HepG2 (cell line): ENCODE data around the gene HOXD9. TPM values are rescaled to one million over a fixed set of nuclear protein-coding genes. Genes with fewer than 3 reads are reported as not detected.
A peak's percentile ranks its signal among the peaks of the same experiment; 100 is the strongest.

Source experiments
- ATAC-seq: fragments of 200-7000 bp; cut with Tn5 transposase; 3 replicates; pipeline ENCODE4 v1.9.1; 2020; ENCODE audit warnings: mild to moderate bottlenecking, moderate library complexity
- BruUV-seq: library from RNA; stranded (reverse); fragments of 400-500 nt; replicated peaks from 2 replicates; lab custom pipeline; 2021; lab: Mats Ljungman, UMichigan
- CTCF ChIA-PET: fragments of 300-600 bp; formaldehyde crosslinking; extraction: SDS; loops from one replicate; lab custom pipeline; 2021; ENCODE audit warnings: low total read pairs, inconsistent platforms, low intra/inter-chr PET ratio; lab: Yijun Ruan, JAX
- POLR2A ChIA-PET: fragments of 350-600 bp; sonication (Branson Sonifier 250); formaldehyde crosslinking; loops from one replicate; lab custom pipeline; 2020; ENCODE audit warnings: antibody characterized with exemption, inconsistent platforms; lab: Yijun Ruan, JAX
- DNase-seq: peaks from one replicate; pipeline ENCODE4 v3.0.0-alpha.2; 2015; ENCODE audit warnings: low spot score
- FAIRE-seq: peaks from 3 replicates; lab custom pipeline; 2011; peaks lifted over from hg19 to GRCh38; lab: Jason Lieb, UNC
- H2AFZ ChIP-seq: one replicate; pipeline ENCODE4 v1.6.1; 2011; ENCODE audit warnings: low read length, inconsistent platforms
- H3K27ac ChIP-seq: fragments of 300-600 bp; 3 replicates; pipeline ENCODE4 v1.8.0; 2011; ENCODE audit warnings: mixed run types, mild to moderate bottlenecking, mixed read lengths, low read length, inconsistent platforms; ENCODE audit not compliant: insufficient read depth; ENCODE audit errors: extremely low read length
- H3K27me3 ChIP-seq, 2 experiments: fragments of 200-600 bp in 1 of 2; 2 replicates in 1 of 2; 3 replicates in 1 of 2; pipeline versions ENCODE4 v1.6.0 to v1.8.0; 2011; ENCODE audit warnings: low read length in 2 of 2, mild to moderate bottlenecking in 2 of 2, moderate library complexity in 2 of 2, inconsistent platforms in 1 of 2; ENCODE audit not compliant: insufficient read depth in 2 of 2, control insufficient read depth in 1 of 2
- H3K36me3 ChIP-seq, 2 experiments: fragments of 200-600 bp in 1 of 2; replicated peaks in 1 of 2; 2 replicates in 1 of 2; 3 replicates in 1 of 2; pipeline versions ENCODE4 v1.5.1 to v1.8.0; 2011; ENCODE audit warnings: low read length in 2 of 2, inconsistent platforms in 1 of 2; ENCODE audit not compliant: insufficient read depth in 2 of 2, control insufficient read depth in 1 of 2
- H3K4me1 ChIP-seq: 2 replicates; pipeline ENCODE4 v1.5.1; 2012; ENCODE audit warnings: low read length, inconsistent platforms; ENCODE audit not compliant: insufficient read depth
- H3K4me2 ChIP-seq: 2 replicates; pipeline ENCODE4 v1.6.0; 2011; ENCODE audit warnings: low read depth, low read length, inconsistent platforms
- H3K4me3 ChIP-seq, 3 experiments: fragments of 200-600 bp in 1 of 3; sonication (generic), shearing (Covaris generic) in 1 of 3; replicated peaks in 1 of 3; 2 replicates each; pipeline ENCODE4 v1.5.1; 2011 to 2016; ENCODE audit warnings: low read length in 3 of 3, inconsistent platforms in 2 of 3, low read depth in 2 of 3, mild to moderate bottlenecking in 2 of 3, control low read depth in 1 of 3, mixed read lengths in 1 of 3; ENCODE audit not compliant: insufficient read depth in 1 of 3
- H3K79me2 ChIP-seq: one replicate; pipeline ENCODE4 v1.6.1; 2011; ENCODE audit warnings: low read length, inconsistent platforms; ENCODE audit not compliant: insufficient read depth
- H3K9ac ChIP-seq: 2 replicates; pipeline ENCODE4 v1.6.0; 2011; ENCODE audit warnings: mild to moderate bottlenecking, low read depth, low read length, inconsistent platforms; ENCODE audit not compliant: insufficient read depth
- H3K9me3 ChIP-seq: 2 replicates; pipeline ENCODE4 v1.5.1; 2012; ENCODE audit warnings: mild to moderate bottlenecking, low read length
- H4K20me1 ChIP-seq: 2 replicates; pipeline ENCODE4 v1.6.0; 2011; ENCODE audit warnings: inconsistent platforms, mild to moderate bottlenecking, low read length, moderate library complexity; ENCODE audit not compliant: insufficient read depth
- CBFB ChIP-seq: sonication (generic); formaldehyde crosslinking; IDR thresholded peaks from 2 replicates; pipeline ENCODE4 v1.4.0; 2020; ENCODE audit warnings: missing genetic modification reagents
- DPF2 ChIP-seq: sonication (generic); formaldehyde crosslinking; IDR thresholded peaks from 2 replicates; pipeline ENCODE4 v1.4.0; 2020; ENCODE audit warnings: mild to moderate bottlenecking, low read depth, missing genetic modification reagents, borderline replicate concordance
- HOXA7 ChIP-seq: sonication (generic); formaldehyde crosslinking; IDR thresholded peaks from 2 replicates; pipeline ENCODE4 v1.8.1; 2022; ENCODE audit warnings: mild to moderate bottlenecking, missing genetic modification reagents, moderate library complexity
- KDM4B ChIP-seq: sonication (generic); formaldehyde crosslinking; IDR thresholded peaks from 2 replicates; pipeline ENCODE4 v1.4.0; 2020; ENCODE audit warnings: missing genetic modification reagents
- KDM5A ChIP-seq: fragments of 200-600 bp; sonication (generic); IDR thresholded peaks from 2 replicates; pipeline ENCODE4 v1.7.0; 2018; ENCODE audit warnings: antibody characterized with exemption, mild to moderate bottlenecking, low read length, borderline replicate concordance
- MED1 ChIP-seq: sonication (generic); formaldehyde crosslinking; IDR thresholded peaks from 2 replicates; pipeline ENCODE4 v1.4.0; 2020; ENCODE audit warnings: missing genetic modification reagents
- MXI1 ChIP-seq: IDR thresholded peaks from 3 replicates; pipeline ENCODE4 v1.6.1; 2012; ENCODE audit warnings: low read depth, low read length, inconsistent platforms, borderline replicate concordance
- STAG1 ChIP-seq: sonication (generic); formaldehyde crosslinking; IDR thresholded peaks from 2 replicates; pipeline ENCODE4 v1.4.0; 2020; ENCODE audit warnings: missing genetic modification reagents
- XBP1 ChIP-seq: sonication (generic); formaldehyde crosslinking; IDR thresholded peaks from 2 replicates; pipeline ENCODE4 v1.5.0; 2020; ENCODE audit warnings: missing genetic modification reagents
- ZBTB42 ChIP-seq: sonication (generic); formaldehyde crosslinking; IDR thresholded peaks from 2 replicates; pipeline ENCODE4 v1.5.0; 2020; ENCODE audit warnings: mild to moderate bottlenecking, missing genetic modification reagents
- ZFP1 ChIP-seq: IDR thresholded peaks from 2 replicates; pipeline ENCODE4 v1.6.1; 2016
- ZNF101 ChIP-seq: sonication (generic); formaldehyde crosslinking; IDR thresholded peaks from 2 replicates; pipeline ENCODE4 v1.4.0; 2020; ENCODE audit warnings: mild to moderate bottlenecking, low read depth, missing genetic modification reagents, borderline replicate concordance
- ZNF530 ChIP-seq: sonication (generic); formaldehyde crosslinking; IDR thresholded peaks from 2 replicates; pipeline ENCODE4 v1.5.0; 2020; ENCODE audit warnings: low read depth, mild to moderate bottlenecking, missing genetic modification reagents
- ZNF720 ChIP-seq: sonication (generic); formaldehyde crosslinking; IDR thresholded peaks from 2 replicates; pipeline ENCODE4 v1.4.0; 2020; ENCODE audit warnings: missing genetic modification reagents
- WGBS: methylation state at CpG from one replicate; pipeline ENCODE4 v1.1.6; 2017; ENCODE audit warnings: low lambda C conversion rate; 5-methylcytosine and 5-hydroxymethylcytosine counted together
- in situ Hi-C: cut with HindIII; loops from 2 replicates; pipeline ENCODE4 v1.10.0; 2017; ENCODE audit warnings: low pct_unique_long_range_greater_than_20kb; ENCODE audit not compliant: extremely low pct_ligation_motif_present
- intact Hi-C: fragments of 100-400 bp; cut with micrococcal nuclease; formaldehyde crosslinking; loops from one replicate; pipeline ENCODE4 v1.10.0; 2022; ENCODE audit not compliant: unreplicated experiment
- polyA plus RNA-seq, 8 experiments: library from polyadenylated mRNA; depleted of rRNA in 3 of 8; stranded (reverse) in 7 of 8; unstranded in 1 of 8; fragments of >200 nt; fragmentation: Illumina TruSeq in 4 of 8; extraction: Trizol in 4 of 8; gene quantifications; 2 replicates each; pipeline versions ENCODE4 v1.2.1 to v1.2.3, GENCODE V29; 2011 to 2016; ENCODE audit warnings: low read depth in 4 of 8, missing spikeins in 1 of 8, mixed read lengths in 1 of 8; ENCODE audit not compliant: insufficient read depth in 1 of 8
- total RNA-seq, 5 experiments: library from RNA; depleted of rRNA; stranded (reverse); fragments of >200 nt; fragmentation: Illumina TruSeq; extraction: Trizol; gene quantifications; 2 replicates each; pipeline ENCODE4 v1.2.3, GENCODE V29; 2016; ENCODE audit warnings: low read depth in 1 of 5
- TF ChIP-seq, protein P1 (sequence below): sonication (generic); formaldehyde crosslinking; IDR thresholded peaks from 2 replicates; pipeline ENCODE4 v1.5.1; 2020; ENCODE audit warnings: missing genetic modification reagents, mild to moderate bottlenecking, borderline replicate concordance
- TF ChIP-seq, protein P2 (sequence below): sonication (generic); formaldehyde crosslinking; IDR thresholded peaks from 2 replicates; pipeline ENCODE4 v1.4.0; 2020; ENCODE audit warnings: low read depth, mild to moderate bottlenecking, missing genetic modification reagents
- TF ChIP-seq, protein P3 (sequence below): sonication (generic); formaldehyde crosslinking; IDR thresholded peaks from 2 replicates; pipeline ENCODE4; 2020; ENCODE audit warnings: missing genetic modification reagents, mild to moderate bottlenecking, borderline replicate concordance
- TF ChIP-seq, protein P4 (sequence below): sonication (generic); formaldehyde crosslinking; IDR thresholded peaks from 2 replicates; pipeline ENCODE4 v1.5.1; 2020; ENCODE audit warnings: missing genetic modification reagents, mild to moderate bottlenecking, borderline replicate concordance

HOXD9 gene
- total and polyA plus RNA-seq, 2 of the 13 experiments (the other 11 are each of a cell fraction or from before 2014, with no cell fraction given), result not detected

DNA sequence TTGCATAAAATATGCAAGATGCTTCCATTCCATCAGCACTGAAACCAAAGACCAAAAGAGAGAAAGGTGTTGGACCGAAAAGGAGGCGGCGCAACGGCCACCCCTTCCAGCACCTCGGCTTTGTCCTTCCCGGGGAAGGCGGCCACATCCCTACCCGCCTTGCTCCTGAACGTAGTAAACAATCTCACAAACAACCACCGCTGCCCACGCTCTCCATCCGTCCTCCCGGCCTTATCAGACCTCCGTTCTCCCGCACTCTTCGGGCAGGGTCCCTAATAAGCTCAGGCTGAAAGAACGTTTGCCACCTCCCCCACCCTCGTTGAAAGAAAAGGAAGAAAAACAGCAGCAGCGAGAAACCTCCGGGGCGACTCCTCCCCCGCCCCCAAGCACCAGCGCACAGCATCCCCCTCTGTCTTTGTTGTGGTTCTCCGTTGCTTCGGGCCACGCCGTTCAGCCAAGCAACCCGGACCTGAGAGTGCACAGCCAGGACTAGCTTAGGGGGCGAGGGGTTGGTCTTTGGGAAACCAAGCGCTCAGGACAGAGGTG, 43.2 kb upstream of the HOXD9 start:
- FAIRE-seq, result no peak
- Histone ChIP-seq H4K20me1 (no peaks in the 10 kb centered on the region), H2AFZ (no peak overlapping the region), H3K27ac (no peak overlapping the region), H3K27me3 (peaks cover 0 to 74% of the 10 kb centered on the region in 2 experiments; a peak in 4 of 5 replicates), H3K36me3 (no peaks in the 10 kb centered on the region), H3K9me3 (no peaks in the 10 kb centered on the region), H3K9ac (no peak overlapping the region), H3K4me1 (no peaks in the 10 kb centered on the region), H3K4me2 (no peak overlapping the region), H3K4me3 (no peak overlapping the region), H3K79me2 (no peaks in the 10 kb centered on the region)
- TF ChIP-seq, protein P1, sequence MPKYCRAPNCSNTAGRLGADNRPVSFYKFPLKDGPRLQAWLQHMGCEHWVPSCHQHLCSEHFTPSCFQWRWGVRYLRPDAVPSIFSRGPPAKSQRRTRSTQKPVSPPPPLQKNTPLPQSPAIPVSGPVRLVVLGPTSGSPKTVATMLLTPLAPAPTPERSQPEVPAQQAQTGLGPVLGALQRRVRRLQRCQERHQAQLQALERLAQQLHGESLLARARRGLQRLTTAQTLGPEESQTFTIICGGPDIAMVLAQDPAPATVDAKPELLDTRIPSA (CRISPR knock-in tag), result no peak
- TF ChIP-seq XBP1 (CRISPR knock-in tag) (no peak), ZFP1 (CRISPR knock-in tag) (no peak), ZBTB42 (CRISPR knock-in tag) (no peak), ZNF720 (CRISPR knock-in tag) (no peak), ZNF530 (no peak), MED1 (no peak), KDM5A (no peak), MXI1 (no peak), KDM4B (CRISPR knock-in tag) (no peak), DPF2 (CRISPR knock-in tag) (no peak), HOXA7 (no peak), ZNF101 (CRISPR knock-in tag) (no peak), CBFB (CRISPR knock-in tag) (no peak), STAG1 (CRISPR knock-in tag) (no peak)
- TF ChIP-seq, protein P2, sequence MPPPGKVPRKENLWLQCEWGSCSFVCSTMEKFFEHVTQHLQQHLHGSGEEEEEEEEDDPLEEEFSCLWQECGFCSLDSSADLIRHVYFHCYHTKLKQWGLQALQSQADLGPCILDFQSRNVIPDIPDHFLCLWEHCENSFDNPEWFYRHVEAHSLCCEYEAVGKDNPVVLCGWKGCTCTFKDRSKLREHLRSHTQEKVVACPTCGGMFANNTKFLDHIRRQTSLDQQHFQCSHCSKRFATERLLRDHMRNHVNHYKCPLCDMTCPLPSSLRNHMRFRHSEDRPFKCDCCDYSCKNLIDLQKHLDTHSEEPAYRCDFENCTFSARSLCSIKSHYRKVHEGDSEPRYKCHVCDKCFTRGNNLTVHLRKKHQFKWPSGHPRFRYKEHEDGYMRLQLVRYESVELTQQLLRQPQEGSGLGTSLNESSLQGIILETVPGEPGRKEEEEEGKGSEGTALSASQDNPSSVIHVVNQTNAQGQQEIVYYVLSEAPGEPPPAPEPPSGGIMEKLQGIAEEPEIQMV (CRISPR knock-in tag), result no peak
- TF ChIP-seq, protein P3, sequence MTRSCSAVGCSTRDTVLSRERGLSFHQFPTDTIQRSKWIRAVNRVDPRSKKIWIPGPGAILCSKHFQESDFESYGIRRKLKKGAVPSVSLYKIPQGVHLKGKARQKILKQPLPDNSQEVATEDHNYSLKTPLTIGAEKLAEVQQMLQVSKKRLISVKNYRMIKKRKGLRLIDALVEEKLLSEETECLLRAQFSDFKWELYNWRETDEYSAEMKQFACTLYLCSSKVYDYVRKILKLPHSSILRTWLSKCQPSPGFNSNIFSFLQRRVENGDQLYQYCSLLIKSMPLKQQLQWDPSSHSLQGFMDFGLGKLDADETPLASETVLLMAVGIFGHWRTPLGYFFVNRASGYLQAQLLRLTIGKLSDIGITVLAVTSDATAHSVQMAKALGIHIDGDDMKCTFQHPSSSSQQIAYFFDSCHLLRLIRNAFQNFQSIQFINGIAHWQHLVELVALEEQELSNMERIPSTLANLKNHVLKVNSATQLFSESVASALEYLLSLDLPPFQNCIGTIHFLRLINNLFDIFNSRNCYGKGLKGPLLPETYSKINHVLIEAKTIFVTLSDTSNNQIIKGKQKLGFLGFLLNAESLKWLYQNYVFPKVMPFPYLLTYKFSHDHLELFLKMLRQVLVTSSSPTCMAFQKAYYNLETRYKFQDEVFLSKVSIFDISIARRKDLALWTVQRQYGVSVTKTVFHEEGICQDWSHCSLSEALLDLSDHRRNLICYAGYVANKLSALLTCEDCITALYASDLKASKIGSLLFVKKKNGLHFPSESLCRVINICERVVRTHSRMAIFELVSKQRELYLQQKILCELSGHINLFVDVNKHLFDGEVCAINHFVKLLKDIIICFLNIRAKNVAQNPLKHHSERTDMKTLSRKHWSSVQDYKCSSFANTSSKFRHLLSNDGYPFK, result no peak
- TF ChIP-seq, protein P4, sequence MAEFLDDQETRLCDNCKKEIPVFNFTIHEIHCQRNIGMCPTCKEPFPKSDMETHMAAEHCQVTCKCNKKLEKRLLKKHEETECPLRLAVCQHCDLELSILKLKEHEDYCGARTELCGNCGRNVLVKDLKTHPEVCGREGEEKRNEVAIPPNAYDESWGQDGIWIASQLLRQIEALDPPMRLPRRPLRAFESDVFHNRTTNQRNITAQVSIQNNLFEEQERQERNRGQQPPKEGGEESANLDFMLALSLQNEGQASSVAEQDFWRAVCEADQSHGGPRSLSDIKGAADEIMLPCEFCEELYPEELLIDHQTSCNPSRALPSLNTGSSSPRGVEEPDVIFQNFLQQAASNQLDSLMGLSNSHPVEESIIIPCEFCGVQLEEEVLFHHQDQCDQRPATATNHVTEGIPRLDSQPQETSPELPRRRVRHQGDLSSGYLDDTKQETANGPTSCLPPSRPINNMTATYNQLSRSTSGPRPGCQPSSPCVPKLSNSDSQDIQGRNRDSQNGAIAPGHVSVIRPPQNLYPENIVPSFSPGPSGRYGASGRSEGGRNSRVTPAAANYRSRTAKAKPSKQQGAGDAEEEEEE (CRISPR knock-in tag), result no peak
- no TSS peak for BruUV-seq
- DNase-seq, result no peak
- ATAC-seq, result peak; percentile 18; the same call in 2 of the 3 replicates
- 59% methylated on average over 30 of the region's 30 CpGs for WGBS
- CTCF ChIA-PET, result no interaction called here
- in situ Hi-C loops, result no loop called here
- POLR2A ChIA-PET, result no interaction called here
- intact Hi-C loops, result no loop called here
